NCI-H1694 (cell line): ENCODE data around the gene UPF1.

Source experiments
- DNase-seq: peaks from one replicate; lab custom pipeline; 2025; lab: John Stamatoyannopoulos, UW

Gene UPF1

GRCh38 chr19:18840288-18841267 lies 8.8 kb downstream of the UPF1 start:
- no peak for DNase-seq

GRCh38 chr19:18841400-18841799 lies 9.6 kb downstream of the UPF1 start:
- no peak for DNase-seq

DNA sequence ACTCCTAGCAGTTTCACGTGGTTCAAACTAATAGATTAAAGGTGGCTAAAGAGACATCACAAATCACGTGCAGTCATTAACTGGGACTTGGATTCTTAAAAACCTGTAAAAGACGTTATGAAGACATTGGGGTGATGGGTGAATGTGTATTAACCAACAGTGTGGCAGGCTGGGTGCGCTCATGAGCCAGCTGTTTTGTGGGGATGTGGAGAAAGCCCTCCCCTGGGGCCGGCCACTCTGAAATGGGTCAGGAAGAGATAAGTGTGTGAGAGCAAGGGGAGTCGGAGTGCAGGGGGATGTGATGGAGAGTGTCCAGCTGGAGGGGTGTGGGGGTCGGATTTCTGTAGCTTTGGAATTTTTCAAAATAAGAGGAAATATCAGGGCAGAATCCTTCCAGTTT lies 10.4 kb downstream of the UPF1 start:
- DNase-seq: no peak

DNA sequence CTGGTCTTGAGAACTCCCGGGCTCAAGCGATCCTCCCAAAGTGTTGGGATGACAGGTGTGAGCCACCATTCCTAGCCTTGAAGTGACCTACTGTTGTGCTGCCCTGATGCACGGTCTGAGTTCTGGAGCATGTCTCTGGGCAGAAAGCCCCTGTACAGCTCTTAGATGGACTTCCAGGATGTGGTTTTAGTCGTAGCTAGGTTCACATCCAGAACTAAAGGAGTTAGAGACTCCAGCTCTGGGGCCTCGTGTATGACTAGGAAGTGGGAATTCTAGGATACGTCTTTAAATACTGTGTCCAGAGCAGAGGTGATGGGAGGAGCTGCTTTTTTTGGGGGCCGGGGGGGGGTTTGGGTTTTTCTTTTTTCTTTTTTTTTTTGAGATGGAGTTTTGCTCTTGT lies 12.2 kb downstream of the UPF1 start:
- no peak for DNase-seq

GRCh38 chr19:18844806-18845329 lies 13.1 kb downstream of the UPF1 start:
- no peak for DNase-seq

DNA sequence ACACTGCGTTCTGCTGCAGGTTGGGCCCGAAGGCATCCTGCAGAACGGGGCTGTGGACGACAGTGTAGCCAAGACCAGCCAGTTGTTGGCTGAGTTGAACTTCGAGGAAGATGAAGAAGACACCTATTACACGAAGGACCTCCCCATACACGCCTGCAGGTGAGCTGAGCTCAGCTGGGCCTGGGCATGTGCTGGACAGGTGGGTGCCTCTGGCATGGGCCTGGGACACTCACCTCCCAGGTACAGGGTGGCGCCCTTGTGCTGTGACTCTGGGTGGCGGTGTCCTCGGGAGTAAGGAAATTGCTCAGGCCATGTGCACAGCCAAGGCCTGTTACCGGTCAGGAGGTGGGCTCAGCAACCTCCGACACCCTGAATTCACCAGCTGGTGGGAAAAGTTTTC lies 14.2 kb downstream of the UPF1 start:
- DNase-seq: no peak

DNA sequence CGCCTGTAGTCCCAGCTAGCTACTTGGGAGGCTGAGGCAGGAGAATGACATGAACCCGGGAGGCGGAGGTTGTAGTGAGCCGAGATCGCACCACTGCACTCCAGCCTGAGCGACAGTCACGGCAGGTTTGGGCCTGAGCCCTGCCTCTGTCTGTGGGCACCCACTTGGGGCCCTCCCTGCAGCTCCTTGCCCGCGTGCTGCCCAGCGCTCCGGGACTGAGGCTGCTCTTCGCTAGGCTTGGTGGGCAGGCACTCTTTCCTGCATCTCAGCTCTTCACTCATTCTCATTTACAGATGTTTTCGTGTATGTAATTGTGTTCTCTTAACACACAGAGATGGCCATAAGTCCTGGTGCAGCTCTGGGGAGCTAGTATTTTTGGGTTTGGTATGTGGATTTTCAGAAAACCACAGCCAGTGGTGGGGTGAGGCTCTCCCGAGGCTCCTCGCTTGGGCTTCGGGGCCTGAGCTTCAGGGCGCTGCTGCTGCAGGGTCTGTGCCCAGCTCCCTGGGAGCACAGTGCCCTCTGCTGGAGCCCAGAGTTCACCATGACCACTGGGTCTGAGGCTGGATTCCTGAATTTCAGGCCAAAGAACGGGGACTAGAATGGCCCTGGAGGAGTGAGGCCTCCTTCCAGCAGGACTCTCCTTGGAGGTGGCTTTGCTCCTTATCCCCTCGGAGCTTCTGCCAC lies 15.2 kb downstream of the UPF1 start:
- peak; percentile 66 for DNase-seq

DNA sequence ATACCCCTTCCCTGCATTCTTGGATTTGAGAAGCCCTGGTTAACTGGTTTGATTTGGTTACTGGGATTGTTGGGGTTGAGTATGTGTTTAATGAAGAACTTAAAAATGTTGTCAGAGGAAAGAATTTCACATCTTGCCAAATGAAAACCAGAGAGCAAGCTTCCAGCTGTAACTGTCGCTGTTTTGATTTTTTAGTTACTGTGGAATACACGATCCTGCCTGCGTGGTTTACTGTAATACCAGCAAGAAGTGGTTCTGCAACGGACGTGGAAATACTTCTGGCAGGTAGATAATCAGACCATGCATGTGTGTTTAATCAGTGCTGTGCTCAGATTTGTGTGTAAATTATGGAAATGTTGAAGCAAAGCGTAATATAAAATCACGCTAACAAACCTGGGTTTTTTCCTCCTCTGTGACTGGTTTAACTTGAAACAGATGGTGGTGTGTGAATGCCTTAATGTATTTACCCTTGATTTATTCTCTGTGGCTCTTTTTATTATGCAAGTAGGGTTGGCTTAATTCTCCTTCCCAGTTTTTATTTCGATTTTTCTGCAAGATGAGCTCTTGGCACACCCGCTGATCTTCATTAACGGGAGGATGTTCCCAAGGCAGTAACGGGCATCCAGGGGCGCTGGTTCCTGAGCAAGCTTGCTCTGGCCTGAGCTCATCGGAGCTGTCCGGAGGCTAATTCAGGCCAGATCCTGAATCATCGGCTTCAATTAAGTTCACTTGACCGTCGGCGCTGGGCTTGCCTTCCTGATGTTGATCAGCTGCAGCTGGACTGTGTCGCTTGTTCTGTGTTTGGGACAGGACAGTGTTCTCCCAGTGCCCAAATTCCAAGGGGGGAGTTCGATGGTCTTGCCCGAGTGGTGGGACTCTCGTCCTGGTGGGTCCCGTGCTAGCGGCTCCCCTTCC lies 16.0 kb downstream of the UPF1 start:
- DNase-seq: no peak

- no peak for DNase-seq
These were observed 17.3 kb downstream of the UPF1 start for GRCh38 chr19:18848878-18849661.

DNA sequence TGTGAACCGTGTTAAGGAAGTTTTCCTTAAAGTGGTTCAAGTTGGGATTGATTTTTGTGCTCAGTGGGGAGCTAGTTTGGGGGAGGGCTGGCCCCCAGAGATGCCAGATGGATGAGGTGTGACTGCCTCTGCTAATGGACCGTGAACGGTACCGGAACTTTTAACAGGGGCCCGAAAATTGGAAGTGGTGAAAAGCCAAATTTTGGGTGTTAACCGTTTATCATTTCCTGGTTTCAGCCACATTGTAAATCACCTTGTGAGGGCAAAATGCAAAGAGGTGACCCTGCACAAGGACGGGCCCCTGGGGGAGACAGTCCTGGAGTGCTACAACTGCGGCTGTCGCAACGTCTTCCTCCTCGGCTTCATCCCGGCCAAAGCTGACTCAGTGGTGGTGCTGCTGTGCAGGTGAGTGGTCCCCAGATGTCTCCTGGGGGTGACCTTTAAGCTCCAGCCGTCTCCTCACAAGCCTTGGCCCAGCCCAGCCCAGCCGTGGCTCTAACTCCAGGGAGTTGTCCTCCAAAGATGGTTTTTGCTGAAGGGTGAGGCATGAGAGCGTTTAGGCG lies 18.2 kb downstream of the UPF1 start:
- DNase-seq: no peak

DNA sequence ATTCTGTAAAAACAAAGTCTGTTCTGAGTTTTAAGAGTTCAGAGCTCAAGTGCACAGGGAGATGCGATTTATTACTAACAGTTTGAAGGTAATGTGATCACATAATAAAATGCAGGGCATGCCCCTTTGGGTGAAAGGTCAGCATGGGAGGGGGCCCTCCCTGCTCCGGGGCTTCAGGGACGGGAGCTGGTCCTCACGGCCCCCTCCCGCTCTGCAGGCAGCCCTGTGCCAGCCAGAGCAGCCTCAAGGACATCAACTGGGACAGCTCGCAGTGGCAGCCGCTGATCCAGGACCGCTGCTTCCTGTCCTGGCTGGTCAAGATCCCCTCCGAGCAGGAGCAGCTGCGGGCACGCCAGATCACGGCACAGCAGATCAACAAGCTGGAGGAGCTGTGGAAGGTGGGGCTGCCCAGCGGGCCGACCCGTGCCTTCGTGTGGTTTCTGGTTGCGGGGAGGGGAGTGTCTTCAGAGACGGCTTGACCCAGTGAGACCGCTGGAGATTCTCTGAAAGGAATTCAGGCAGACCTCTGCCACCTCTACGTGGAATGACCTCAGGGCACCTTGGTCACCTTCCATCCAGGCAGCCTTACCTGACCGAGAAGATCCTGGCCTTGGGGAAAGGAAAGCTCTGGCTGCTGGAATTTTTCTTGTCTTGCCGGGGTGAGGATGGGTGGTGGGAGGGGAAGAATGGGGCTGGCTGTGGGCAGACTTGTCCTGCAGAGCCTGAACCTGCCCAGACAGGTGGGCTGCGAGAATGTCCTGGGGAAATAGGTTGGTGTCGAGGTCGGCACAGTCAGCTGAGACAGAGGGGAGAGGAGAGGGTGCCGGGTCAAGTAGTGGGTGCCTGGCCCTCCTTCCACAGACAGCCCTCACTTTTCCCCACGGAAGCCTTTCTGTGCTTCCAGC lies 19.0 kb downstream of the UPF1 start:
- DNase-seq: no peak

- DNase-seq: no peak
These were observed 20.0 kb downstream of the UPF1 start for GRCh38 chr19:18851673-18852325.

GRCh38 chr19:18852648-18853047 lies 20.9 kb downstream of the UPF1 start:
- DNase-seq: peak; percentile 18

- no peak for DNase-seq
These were observed 22.1 kb downstream of the UPF1 start for GRCh38 chr19:18853755-18854427.

DNA sequence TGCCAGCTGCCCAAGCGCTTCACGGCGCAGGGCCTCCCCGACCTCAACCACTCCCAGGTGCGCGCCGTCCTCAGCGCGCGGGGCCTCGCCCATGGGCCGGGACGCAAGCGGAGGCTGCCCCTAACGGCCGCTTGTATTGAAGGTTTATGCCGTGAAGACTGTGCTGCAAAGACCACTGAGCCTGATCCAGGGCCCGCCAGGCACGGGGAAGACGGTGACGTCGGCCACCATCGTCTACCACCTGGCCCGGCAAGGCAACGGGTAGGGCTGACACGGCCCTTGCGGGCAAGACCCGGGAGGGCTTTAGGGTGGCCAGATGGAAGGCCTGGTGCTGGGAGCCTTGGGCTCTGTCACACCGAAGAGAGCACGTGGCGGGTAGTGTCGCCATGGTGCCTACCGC lies 23.2 kb downstream of the UPF1 start:
- DNase-seq: no peak

DNA sequence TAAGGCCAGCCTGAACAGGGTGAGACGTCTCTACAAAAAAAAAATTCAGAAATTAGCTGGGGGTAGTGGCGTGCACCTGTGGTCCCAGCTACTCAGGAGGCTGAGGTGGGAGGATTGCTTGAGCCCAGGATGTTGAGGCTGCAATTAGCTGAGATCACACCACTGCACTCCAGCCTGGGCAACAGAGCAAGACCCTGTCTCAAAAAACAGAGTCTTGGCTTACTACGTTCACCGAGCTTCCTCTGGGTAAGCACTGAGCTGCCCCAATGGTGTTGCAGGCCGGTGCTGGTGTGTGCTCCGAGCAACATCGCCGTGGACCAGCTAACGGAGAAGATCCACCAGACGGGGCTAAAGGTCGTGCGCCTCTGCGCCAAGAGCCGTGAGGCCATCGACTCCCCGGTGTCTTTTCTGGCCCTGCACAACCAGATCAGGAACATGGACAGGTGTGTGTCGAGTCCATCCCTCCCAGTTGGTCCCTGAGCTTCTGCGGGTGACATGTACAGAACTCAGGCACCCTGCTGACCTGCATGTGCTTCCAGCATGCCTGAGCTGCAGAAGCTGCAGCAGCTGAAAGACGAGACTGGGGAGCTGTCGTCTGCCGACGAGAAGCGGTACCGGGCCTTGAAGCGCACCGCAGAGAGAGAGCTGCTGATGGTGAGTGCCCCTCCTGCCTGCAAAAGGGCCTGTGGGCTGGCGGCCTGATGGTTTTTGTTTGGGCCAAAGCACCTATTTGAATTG lies 24.1 kb downstream of the UPF1 start:
- no peak for DNase-seq

GRCh38 chr19:18856385-18857126 lies 24.8 kb downstream of the UPF1 start:
- no peak for DNase-seq
